ENCODE data around the gene SEMA4C.
"Not testable (repeated sequence)": the region's sequence is repeated elsewhere in the genome, so short reads cannot be mapped to it uniquely, and the experiment has no call there.

The SEMA4C gene

GRCh38 chr2:96891591-96892333 is 21.9 kb upstream of the SEMA4C start:
- Histone ChIP-seq H3K9ac (ENCODE audit: low read length) (no peak overlapping the region), H3K79me2 (ENCODE audit: low read length) (no peaks in the 10 kb centered on the region), H3K27me3 (ENCODE audit: low read depth, low read length) (no peaks in the 10 kb centered on the region; the same call in 1 of the 2 replicates), H2AFZ (ENCODE audit: low read depth, low read length) (no peak overlapping the region), H3K27ac (ENCODE audit: low read length) (no peak overlapping the region), H3K4me1 (ENCODE audit: low read length) (peaks cover 15% of the 10 kb centered on the region), H3K4me3 (ENCODE audit: low read length) (no peak overlapping the region), H3K4me2 (ENCODE audit: low read length) (no peak overlapping the region), H3K9me3 (ENCODE audit: insufficient read depth, low read length) (no peaks in the 10 kb centered on the region), H3K36me3 (replicated peaks; ENCODE audit: low read depth, low read length) (no peaks in the 10 kb centered on the region), H4K20me1 (ENCODE audit: insufficient read depth, low read length) (no peaks in the 10 kb centered on the region)
- TF ChIP-seq CTCF (IDR thresholded peaks at IDR 0.05; ENCODE audit: low read depth, low read length) (no peak), EZH2phosphoT487 (IDR thresholded peaks at IDR 0.05; ENCODE audit: low read depth) (no peak)

DNA sequence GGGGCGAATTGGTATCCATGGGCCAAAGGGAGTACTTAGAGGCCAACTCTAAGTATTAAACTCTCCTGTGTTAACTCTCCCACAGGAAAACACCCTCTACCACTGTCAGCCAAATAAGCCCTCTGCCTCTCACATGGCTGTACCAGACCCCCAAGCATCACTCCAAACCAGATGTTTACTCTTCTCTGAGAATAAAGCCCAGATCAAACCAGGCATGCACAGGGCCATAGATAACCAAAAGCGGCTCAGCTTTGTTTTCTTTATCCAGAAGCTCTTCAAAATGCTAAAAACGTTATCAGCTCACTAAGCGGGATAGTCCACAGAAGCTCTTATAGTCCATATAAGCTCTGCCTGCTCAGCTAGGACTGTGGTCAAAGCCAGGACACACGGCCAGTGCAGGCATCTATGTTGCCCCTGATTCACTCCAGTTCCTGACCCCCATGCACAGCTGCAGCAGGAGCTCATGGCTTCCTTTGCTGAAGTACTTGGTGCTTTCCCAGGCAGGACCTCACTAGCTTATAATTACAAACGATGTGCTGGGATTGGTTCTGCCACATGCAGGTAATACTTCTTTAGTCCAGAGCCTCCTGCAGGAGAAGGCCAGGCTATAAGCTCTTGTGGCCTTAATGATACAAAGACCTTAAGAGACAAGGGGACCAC is 21.0 kb upstream of the SEMA4C start:
- Histone ChIP-seq H3K9ac (ENCODE audit: low read length) (no peak overlapping the region), H3K9me3 (ENCODE audit: insufficient read depth, low read length) (no peaks in the 10 kb centered on the region), H3K36me3 (replicated peaks; ENCODE audit: low read depth, low read length) (no peaks in the 10 kb centered on the region), H4K20me1 (ENCODE audit: insufficient read depth, low read length) (no peaks in the 10 kb centered on the region), H3K4me3 (ENCODE audit: low read length) (no peak overlapping the region), H3K27me3 (ENCODE audit: low read depth, low read length) (no peaks in the 10 kb centered on the region; the same call in 1 of the 2 replicates), H3K4me2 (ENCODE audit: low read length) (no peak overlapping the region), H3K79me2 (ENCODE audit: low read length) (no peaks in the 10 kb centered on the region), H3K4me1 (ENCODE audit: low read length) (peaks cover 21% of the 10 kb centered on the region), H2AFZ (ENCODE audit: low read depth, low read length) (no peak overlapping the region), H3K27ac (ENCODE audit: low read length) (no peak overlapping the region)
- TF ChIP-seq CTCF (IDR thresholded peaks at IDR 0.05; ENCODE audit: low read depth, low read length) = no peak
- TF ChIP-seq EZH2phosphoT487 (IDR thresholded peaks at IDR 0.05; ENCODE audit: low read depth) = no peak

- no peak overlapping the region for H3K9ac ChIP-seq (ENCODE audit: low read length)
These were observed 20.4 kb upstream of the SEMA4C start for GRCh38 chr2:96890252-96890651.

GRCh38 chr2:96889502-96889901 is 19.6 kb upstream of the SEMA4C start:
- H2AFZ ChIP-seq (ENCODE audit: low read depth, low read length); H3K4me2 ChIP-seq (ENCODE audit: low read length); H4K20me1 ChIP-seq (ENCODE audit: insufficient read depth, low read length); H3K36me3 ChIP-seq (replicated peaks; ENCODE audit: low read depth, low read length); H3K4me3 ChIP-seq (ENCODE audit: low read length); H3K9me3 ChIP-seq (ENCODE audit: insufficient read depth, low read length); H3K9ac ChIP-seq (ENCODE audit: low read length); H3K79me2 ChIP-seq (ENCODE audit: low read length); H3K27ac ChIP-seq (ENCODE audit: low read length); H3K27me3 ChIP-seq (ENCODE audit: low read depth, low read length): not testable (repeated sequence)
- H3K4me1 ChIP-seq (ENCODE audit: low read length) = peaks cover 28% of the 10 kb centered on the region

More at GRCh38 chr2:96890252-96890651, 20.4 kb upstream of the SEMA4C start:
- H3K4me3 ChIP-seq (ENCODE audit: low read length) = no peak overlapping the region
- H3K4me2 ChIP-seq (ENCODE audit: low read length) = no peak overlapping the region
- peaks cover 27% of the 10 kb centered on the region for H3K4me1 ChIP-seq (ENCODE audit: low read length)
- H3K27me3 ChIP-seq (ENCODE audit: low read depth, low read length) = no peaks in the 10 kb centered on the region; the same call in 1 of the 2 replicates
- TF ChIP-seq EZH2phosphoT487 (IDR thresholded peaks at IDR 0.05; ENCODE audit: low read depth) (no peak), CTCF (IDR thresholded peaks at IDR 0.05; ENCODE audit: low read depth, low read length) (no peak)
- no peaks in the 10 kb centered on the region for H4K20me1 ChIP-seq (ENCODE audit: insufficient read depth, low read length)
- H3K9me3 ChIP-seq (ENCODE audit: insufficient read depth, low read length) = no peaks in the 10 kb centered on the region
- H3K27ac ChIP-seq (ENCODE audit: low read length) = no peak overlapping the region
- H3K79me2 ChIP-seq (ENCODE audit: low read length) = no peaks in the 10 kb centered on the region
- H3K36me3 ChIP-seq (replicated peaks; ENCODE audit: low read depth, low read length) = no peaks in the 10 kb centered on the region
- no peak overlapping the region for H2AFZ ChIP-seq (ENCODE audit: low read depth, low read length)

All from OCI-LY3 (cell line).